Measurements from ENCODE around the gene EPSTI1.
"Not testable (repeated sequence)": the region's sequence is repeated elsewhere in the genome, so short reads cannot be mapped to it uniquely, and the experiment has no call there.

Gene EPSTI1

GRCh38 chr13:42991898-42992763, at the start of gene EPSTI1:
Gene EPSTI1 (minus strand): TSS chr13:42992241. CDS start chr13:42992165, 76 bp downstream.
- DNase-seq (ENCODE audit: low spot score) (peak; percentile 45), ATAC-seq (ENCODE audit: low read depth) (peak; percentile 75)
- peak within 1 kb of the TSS; percentile 75 for H3K27ac ChIP-seq (ENCODE audit: poor library complexity, severe bottlenecking)
- H3K9me3 ChIP-seq (ENCODE audit: severe bottlenecking), result no peaks in the 10 kb centered on the region
- H3K4me1 ChIP-seq (ENCODE audit: insufficient read depth, poor library complexity, severe bottlenecking), result peaks cover 35% of the 10 kb centered on the region
- H3K27me3 ChIP-seq (ENCODE audit: insufficient read depth, poor library complexity, severe bottlenecking), result no peaks in the 10 kb centered on the region
- peak within 1 kb of the TSS; percentile 35 for H3K4me3 ChIP-seq (ENCODE audit: severe bottlenecking)
- H3K36me3 ChIP-seq (ENCODE audit: low read depth), result no peaks in the 10 kb centered on the region
- TF ChIP-seq CTCF (IDR thresholded peaks at IDR 0.05; ENCODE audit: poor library complexity, severe bottlenecking), result no peak

GRCh38 chr13:43041369-43041921, 49.4 kb upstream of the EPSTI1 start:
- DNase-seq (ENCODE audit: low spot score) (no peak), ATAC-seq (ENCODE audit: low read depth) (no peak)
- Histone ChIP-seq H3K4me1 (ENCODE audit: insufficient read depth, poor library complexity, severe bottlenecking) (peaks cover 8% of the 10 kb centered on the region), H3K27me3 (ENCODE audit: insufficient read depth, poor library complexity, severe bottlenecking) (no peaks in the 10 kb centered on the region), H3K36me3 (ENCODE audit: low read depth) (no peaks in the 10 kb centered on the region), H3K27ac (ENCODE audit: poor library complexity, severe bottlenecking) (no peak overlapping the region), H3K4me3 (ENCODE audit: severe bottlenecking) (no peak overlapping the region), H3K9me3 (ENCODE audit: severe bottlenecking) (no peaks in the 10 kb centered on the region)
- no peak for TF ChIP-seq CTCF (IDR thresholded peaks at IDR 0.05; ENCODE audit: poor library complexity, severe bottlenecking)

- not testable (repeated sequence) for H3K27me3 ChIP-seq (ENCODE audit: insufficient read depth, poor library complexity, severe bottlenecking); DNase-seq (ENCODE audit: low spot score); H3K36me3 ChIP-seq (ENCODE audit: low read depth); H3K4me1 ChIP-seq (ENCODE audit: insufficient read depth, poor library complexity, severe bottlenecking); H3K27ac ChIP-seq (ENCODE audit: poor library complexity, severe bottlenecking); H3K4me3 ChIP-seq (ENCODE audit: severe bottlenecking); H3K9me3 ChIP-seq (ENCODE audit: severe bottlenecking); ATAC-seq (ENCODE audit: low read depth)
Measured at GRCh38 chr13:43040581-43041368, 48.7 kb upstream of the EPSTI1 start.

- Histone ChIP-seq H3K36me3 (ENCODE audit: low read depth) (no peaks in the 10 kb centered on the region), H3K27ac (ENCODE audit: poor library complexity, severe bottlenecking) (no peak overlapping the region), H3K27me3 (ENCODE audit: insufficient read depth, poor library complexity, severe bottlenecking) (no peaks in the 10 kb centered on the region), H3K4me1 (ENCODE audit: insufficient read depth, poor library complexity, severe bottlenecking) (no peaks in the 10 kb centered on the region), H3K4me3 (ENCODE audit: severe bottlenecking) (no peak overlapping the region), H3K9me3 (ENCODE audit: severe bottlenecking) (no peaks in the 10 kb centered on the region)
- no peak for DNase-seq (ENCODE audit: low spot score)
- no peak for TF ChIP-seq CTCF (IDR thresholded peaks at IDR 0.05; ENCODE audit: poor library complexity, severe bottlenecking)
- ATAC-seq (ENCODE audit: low read depth), result no peak
Measured at GRCh38 chr13:43039966-43040365, 47.9 kb upstream of the EPSTI1 start.
